IMR-90 (cell line): Measurements from ENCODE around the gene INPP5A.

Source experiments
- CEBPB ChIP-seq: IDR thresholded peaks from 2 replicates; pipeline ENCODE4 v1.6.1; 2012; ENCODE audit warnings: low read depth, low read length, improper control_type of control experiment
- CTCF ChIP-seq: conservative IDR thresholded peaks from 2 replicates; pipeline ENCODE4 v1.5.1; 2012; ENCODE audit warnings: mild to moderate bottlenecking, low read depth, low read length, improper control_type of control experiment
- ELK1 ChIP-seq: fragments of 150-350 bp; IDR thresholded peaks from 2 replicates; pipeline ENCODE4 v1.6.1; 2016; ENCODE audit warnings: low read depth, mild to moderate bottlenecking, low read length, moderate library complexity, borderline replicate concordance
- MAZ ChIP-seq: IDR thresholded peaks from 2 replicates; pipeline ENCODE4 v1.6.1; 2012; ENCODE audit warnings: low read depth, mild to moderate bottlenecking, low read length, improper control_type of control experiment, moderate library complexity, borderline replicate concordance
- MXI1 ChIP-seq: IDR thresholded peaks from 2 replicates; pipeline ENCODE4 v1.6.1; 2012; ENCODE audit warnings: low read depth, mild to moderate bottlenecking, low read length, moderate library complexity, borderline replicate concordance
- NFE2L2 ChIP-seq: fragments of 150-350 bp; IDR thresholded peaks from 2 replicates; pipeline ENCODE4 v1.6.1; 2016; ENCODE audit warnings: low read depth, mild to moderate bottlenecking, low read length
- POLR2A ChIP-seq: IDR thresholded peaks from 2 replicates; pipeline ENCODE4 v1.6.1; 2012; ENCODE audit warnings: mild to moderate bottlenecking, low read depth, low read length
- RAD21 ChIP-seq: IDR thresholded peaks from 2 replicates; pipeline ENCODE4 v1.6.1; 2012; ENCODE audit warnings: low read length, improper control_type of control experiment
- RCOR1 ChIP-seq: IDR thresholded peaks from 2 replicates; pipeline ENCODE4 v1.6.1; 2012; ENCODE audit warnings: mild to moderate bottlenecking, low read length, improper control_type of control experiment; ENCODE audit not compliant: insufficient replicate concordance
- RFX5 ChIP-seq: IDR thresholded peaks from 2 replicates; pipeline ENCODE4 v1.8.0; 2012; ENCODE audit warnings: low read depth, mild to moderate bottlenecking, low read length, moderate library complexity
- USF2 ChIP-seq: fragments of 150-350 bp; IDR thresholded peaks from 2 replicates; pipeline ENCODE4 v1.6.1; 2017; ENCODE audit warnings: mild to moderate bottlenecking, antibody characterized with exemption, low read length, low read depth

- no peak for TF ChIP-seq USF2
- TF ChIP-seq RFX5 = no peak
- no peak for TF ChIP-seq CTCF
- TF ChIP-seq POLR2A = no peak
- no peak for TF ChIP-seq ELK1
- no peak for TF ChIP-seq MAZ
- TF ChIP-seq MXI1 = no peak
- TF ChIP-seq CEBPB = no peak
- TF ChIP-seq RCOR1 = no peak
- TF ChIP-seq NFE2L2 = no peak
- no peak for TF ChIP-seq RAD21
These were observed 8.2 kb downstream of the INPP5A start for GRCh38 chr10:132545659-132546367.
